K562 (cell line): ENCODE results near the gene LCLAT1. TPM values are rescaled to one million over a fixed set of nuclear protein-coding genes. Genes with fewer than 3 reads are reported as not detected.

ENCODE experiments used
- ARID3A ChIP-seq: IDR thresholded peaks from 2 replicates; pipeline ENCODE4 v1.6.1; 2012; ENCODE audit warnings: low read depth, low read length, improper control_type of control experiment, borderline replicate concordance
- ATF2 ChIP-seq: sonication (generic); formaldehyde crosslinking; IDR thresholded peaks from 2 replicates; pipeline ENCODE4 v1.8.1; 2022; ENCODE audit warnings: missing genetic modification reagents
- ATF6 ChIP-seq: sonication (generic); formaldehyde crosslinking; IDR thresholded peaks from 2 replicates; pipeline ENCODE4 v1.4.0; 2020; ENCODE audit warnings: mild to moderate bottlenecking, missing genetic modification reagents
- BHLHE40 ChIP-seq: IDR thresholded peaks from 2 replicates; pipeline ENCODE4 v1.6.1; 2011; ENCODE audit warnings: low read length, improper control_type of control experiment
- DPF2 ChIP-seq: fragments of 450-650 bp; IDR thresholded peaks from 2 replicates; pipeline ENCODE4 v1.6.1; 2016
- E2F4 ChIP-seq: sonication (generic); formaldehyde crosslinking; IDR thresholded peaks from 2 replicates; pipeline ENCODE4 v1.8.0; 2022; ENCODE audit warnings: mild to moderate bottlenecking, low read depth, missing genetic modification reagents
- HDAC1 ChIP-seq, 2 experiments: fragments of 450-650 bp; IDR thresholded peaks; 2 replicates each; pipeline ENCODE4 v1.6.1; 2016 to 2017; ENCODE audit warnings: inconsistent platforms in 1 of 2, mild to moderate bottlenecking in 1 of 2, moderate library complexity in 1 of 2
- HDGF ChIP-seq: fragments of 450-650 bp; IDR thresholded peaks from 2 replicates; pipeline ENCODE4 v1.6.1; 2016
- MEF2A ChIP-seq: IDR thresholded peaks from 2 replicates; pipeline ENCODE4 v1.6.1; 2011; ENCODE audit warnings: low read depth, mild to moderate bottlenecking, low read length, moderate library complexity; ENCODE audit not compliant: control insufficient read depth
- MNT ChIP-seq, 2 experiments: fragments of 450-650 bp; conservative IDR thresholded peaks; 2 replicates each; pipeline ENCODE4 v1.6.1; 2017; ENCODE audit warnings: mild to moderate bottlenecking in 2 of 2, moderate library complexity in 2 of 2
- MYC ChIP-seq, 2 experiments: fragments of 250-450 bp in 1 of 2; sonication (Bioruptor Pico) in 1 of 2; IDR thresholded peaks; 2 replicates each; pipeline versions ENCODE4 v1.5.1 to v1.6.1; 2012 to 2021; ENCODE audit warnings: low read depth in 2 of 2, borderline replicate concordance in 1 of 2, improper control_type of control experiment in 1 of 2, low read length in 1 of 2, mild to moderate bottlenecking in 1 of 2, moderate library complexity in 1 of 2
- NFATC3 ChIP-seq: fragments of 450-650 bp; IDR thresholded peaks from 2 replicates; pipeline ENCODE4 v1.6.1; 2017; ENCODE audit warnings: mild to moderate bottlenecking
- PYGO2 ChIP-seq: fragments of 450-650 bp; IDR thresholded peaks from 2 replicates; pipeline ENCODE4 v1.6.1; 2016; ENCODE audit warnings: mild to moderate bottlenecking, missing genetic modification characterization, moderate library complexity, missing compliant biosample characterization
- RBM34 ChIP-seq: fragments of 200-400 bp; formaldehyde crosslinking; IDR thresholded peaks from 2 replicates; pipeline ENCODE4 v1.6.1; 2018; ENCODE audit warnings: low read length, borderline replicate concordance; ENCODE audit not compliant: insufficient read depth
- RCOR1 ChIP-seq, 2 experiments: IDR thresholded peaks; 2 replicates each; pipeline ENCODE4 v1.6.1; 2012; ENCODE audit warnings: low read depth in 2 of 2, low read length in 2 of 2, borderline replicate concordance in 1 of 2, improper control_type of control experiment in 1 of 2
- TFAM ChIP-seq: fragments of 250-450 bp; sonication (Bioruptor Pico); conservative IDR thresholded peaks from 2 replicates; pipeline ENCODE4 v1.5.0; 2021; ENCODE audit warnings: mild to moderate bottlenecking, moderate library complexity
- ZNF140 ChIP-seq: fragments of 250-450 bp; sonication (Bioruptor Pico); IDR thresholded peaks from 2 replicates; pipeline ENCODE4 v1.8.0; 2021; ENCODE audit warnings: moderate library complexity, mild to moderate bottlenecking, inconsistent platforms
- ZNF445 ChIP-seq: fragments of 250-450 bp; sonication (Bioruptor Pico); IDR thresholded peaks from 2 replicates; pipeline ENCODE4 v1.4.0; 2020; ENCODE audit warnings: low read depth, mild to moderate bottlenecking, moderate library complexity
- polyA plus RNA-seq, 8 experiments: library from polyadenylated mRNA; depleted of rRNA in 4 of 8; stranded (reverse) in 5 of 8; unstranded in 3 of 8; fragments of >200 nt; fragmentation: Nextera tagmentation in 2 of 8; fragmentation: Illumina TruSeq in 1 of 8; extraction: Ambion mirVana in 2 of 8; extraction: Trizol in 1 of 8; gene quantifications; 2 replicates each; pipeline versions ENCODE4 v1.2.1 to v1.2.3, GENCODE V29; 2011 to 2014; ENCODE audit warnings: inconsistent platforms in 1 of 8, missing spikeins in 1 of 8
- total RNA-seq, 7 experiments: library from RNA; depleted of rRNA in 6 of 7; stranded (reverse); fragments of >200 nt in 6 of 7; fragmentation: Illumina TruSeq in 2 of 7; extraction: Trizol in 2 of 7; gene quantifications; 2 replicates each; pipeline versions ENCODE4 v1.2.1 to v1.2.3, GENCODE V29; 2011 to 2021; ENCODE audit warnings: low replicate concordance in 1 of 7

Gene LCLAT1
- total and polyA plus RNA-seq, 9 of the 15 experiments (the other 6 are each of a cell fraction or from before 2014, with no cell fraction given), result 8.9 to 63.3 (median 25.4) TPM

- TF ChIP-seq MNT (conservative IDR thresholded peaks at IDR 0.05), result peak in 1 of 2 experiments; percentile 39; a peak in 1 of 4 replicates
- TF ChIP-seq ZNF445, result no peak
- TF ChIP-seq DPF2, result peak; percentile 28; the same call in 1 of the 2 replicates
- TF ChIP-seq NFATC3, result no peak
- TF ChIP-seq PYGO2, result no peak
- no peak for TF ChIP-seq HDGF
- TF ChIP-seq HDAC1 (IDR thresholded peaks at IDR 0.05), result peak in 1 of 2 experiments; percentile 64; a peak in 2 of 4 replicates
- TF ChIP-seq MEF2A, result no peak
- TF ChIP-seq ARID3A, result peak; percentile 68; the same call in 1 of the 2 replicates
- peak; percentile 75 for TF ChIP-seq MYC (IDR thresholded peaks at IDR 0.05; ENCODE audit: low read depth, low read length)
- no peak for TF ChIP-seq MYC (CRISPR knock-in tag; IDR thresholded peaks at IDR 0.05; ENCODE audit: borderline replicate concordance, low read depth)
- TF ChIP-seq ATF2 (CRISPR knock-in tag), result no peak
- TF ChIP-seq RCOR1 (IDR thresholded peaks at IDR 0.05; ENCODE audit: borderline replicate concordance in 1 of 2, low read depth in 2 of 2, low read length in 2 of 2), result peak; percentile 40 to 91; a peak in 3 of 4 replicates
- no peak for TF ChIP-seq ATF6 (CRISPR knock-in tag)
- TF ChIP-seq BHLHE40, result peak; percentile 56
- no peak for TF ChIP-seq E2F4 (CRISPR knock-in tag)
- no peak for TF ChIP-seq TFAM
- TF ChIP-seq ZNF140, result no peak
- no peak for TF ChIP-seq RBM34
Observed at GRCh38 chr2:30437809-30438548, 9.1 kb upstream of the LCLAT1 start (continued).
